ENCODE data around the gene EEF1AKMT1. TPM values are rescaled to one million over a fixed set of nuclear protein-coding genes. Genes with fewer than 3 reads are reported as not detected.

The EEF1AKMT1 gene
- total RNA-seq, 1 donor from 2014 or later, result 12.3 TPM

- Histone ChIP-seq H3K79me2 (ENCODE audit: low read depth) (no peaks in the 10 kb centered on the region), H3K4me3 (no peak overlapping the region), H3K27ac (no peak overlapping the region), H3K9ac (no peak overlapping the region), H3K9me3 (ENCODE audit: low read depth) (no peaks in the 10 kb centered on the region), H3K27me3 (peaks cover 7% of the 10 kb centered on the region), H3K4me1 (no peaks in the 10 kb centered on the region), H3K36me3 (no peaks in the 10 kb centered on the region), H3K4me2 (no peak overlapping the region), H3F3A (ENCODE audit: low read depth) (no peaks in the 10 kb centered on the region), H2AFZ (replicated peaks) (no peak overlapping the region), H4K20me1 (ENCODE audit: low read depth) (no peaks in the 10 kb centered on the region)
- Mint-ChIP-seq H3K27me3 (ENCODE audit: insufficient read depth, low read depth) (no peaks in the 10 kb centered on the region), H3K27ac (no peak overlapping the region), H3K4me3 (no peak overlapping the region), H3K4me1 (no peaks in the 10 kb centered on the region), H3K36me3 (no peaks in the 10 kb centered on the region), H3K9me3 (no peaks in the 10 kb centered on the region)
- no peak for DNase-seq (ENCODE audit: low spot score)
- TF ChIP-seq CTCF (IDR thresholded peaks at IDR 0.05), result no peak
- no peak for TF ChIP-seq EZH2 (IDR thresholded peaks at IDR 0.05)
- TF ChIP-seq EZH2phosphoT487 (IDR thresholded peaks at IDR 0.05), result no peak
Measured at GRCh38 chr13:20696073-20696472, 77.7 kb downstream of the EEF1AKMT1 start.

- no peak for TF ChIP-seq EZH2phosphoT487 (IDR thresholded peaks at IDR 0.05)
- no peak for TF ChIP-seq CTCF (IDR thresholded peaks at IDR 0.05)
- no peak for TF ChIP-seq EZH2 (IDR thresholded peaks at IDR 0.05)
- H3K4me2 ChIP-seq, result no peak overlapping the region
- Mint-ChIP-seq H3K36me3 (peaks cover 2% of the 10 kb centered on the region), H3K27ac (no peak overlapping the region), H3K4me3 (no peak overlapping the region), H3K4me1 (peaks cover 12% of the 10 kb centered on the region), H3K9me3 (no peaks in the 10 kb centered on the region), H3K27me3 (ENCODE audit: insufficient read depth, low read depth) (peaks cover 2% of the 10 kb centered on the region)
- H4K20me1 ChIP-seq (ENCODE audit: low read depth), result no peaks in the 10 kb centered on the region
- H3K27ac ChIP-seq, result no peak overlapping the region
- no peaks in the 10 kb centered on the region for H3K27me3 ChIP-seq
- no peak overlapping the region for H3K4me3 ChIP-seq
- H3K9me3 ChIP-seq (ENCODE audit: low read depth), result no peaks in the 10 kb centered on the region
- H3K36me3 ChIP-seq, result no peaks in the 10 kb centered on the region
- DNase-seq (ENCODE audit: low spot score), result no peak
- H3K79me2 ChIP-seq (ENCODE audit: low read depth), result no peaks in the 10 kb centered on the region
- no peak overlapping the region for H3K9ac ChIP-seq
- peaks cover 16% of the 10 kb centered on the region for H3K4me1 ChIP-seq
- no peak overlapping the region for H2AFZ ChIP-seq (replicated peaks)
- no peaks in the 10 kb centered on the region for H3F3A ChIP-seq (ENCODE audit: low read depth)
Measured at GRCh38 chr13:20691616-20692015, 82.1 kb downstream of the EEF1AKMT1 start.

- Histone ChIP-seq H3K79me2 (ENCODE audit: low read depth) (no peaks in the 10 kb centered on the region), H3K9me3 (ENCODE audit: low read depth) (no peaks in the 10 kb centered on the region), H3K27me3 (no peaks in the 10 kb centered on the region), H2AFZ (replicated peaks) (no peak overlapping the region), H3K36me3 (no peaks in the 10 kb centered on the region), H3K4me2 (no peak overlapping the region), H3K4me3 (no peak overlapping the region), H3K4me1 (peaks cover 25% of the 10 kb centered on the region), H3K9ac (no peak overlapping the region), H3F3A (ENCODE audit: low read depth) (peaks cover 8% of the 10 kb centered on the region), H4K20me1 (ENCODE audit: low read depth) (no peaks in the 10 kb centered on the region), H3K27ac (no peak overlapping the region)
- Mint-ChIP-seq H3K27ac (no peak overlapping the region), H3K4me3 (no peak overlapping the region), H3K36me3 (peaks cover 2% of the 10 kb centered on the region), H3K9me3 (no peaks in the 10 kb centered on the region), H3K4me1 (peaks cover 16% of the 10 kb centered on the region), H3K27me3 (ENCODE audit: insufficient read depth, low read depth) (peaks cover 2% of the 10 kb centered on the region)
- DNase-seq (ENCODE audit: low spot score), result no peak
- TF ChIP-seq EZH2phosphoT487 (IDR thresholded peaks at IDR 0.05), result no peak
- TF ChIP-seq EZH2 (IDR thresholded peaks at IDR 0.05), result no peak
- TF ChIP-seq CTCF (IDR thresholded peaks at IDR 0.05), result no peak
Measured at GRCh38 chr13:20689291-20689690, 84.5 kb downstream of the EEF1AKMT1 start.
